Left ventricle myocardium inferior (tissue), 1 donor: ENCODE measurements around the gene SUGCT. TPM values are rescaled to one million over a fixed set of nuclear protein-coding genes. Genes with fewer than 3 reads are reported as not detected.
"Not testable (repeated sequence)": the region's sequence is repeated elsewhere in the genome, so short reads cannot be mapped to it uniquely, and the experiment has no call there.

ENCODE experiments used
- DNase-seq: peaks from one replicate; pipeline ENCODE4 v3.0.0-alpha.2; 2020
- H3K27ac ChIP-seq: fragments of 200-600 bp; replicated peaks from 2 replicates; pipeline ENCODE4 v1.8.0; 2021
- H3K27me3 ChIP-seq: fragments of 200-600 bp; 2 replicates; pipeline ENCODE4 v1.8.0; 2021; ENCODE audit warnings: low read depth
- H3K36me3 ChIP-seq: fragments of 200-600 bp; 2 replicates; pipeline ENCODE4 v1.8.0; 2021
- H3K4me1 ChIP-seq: fragments of 200-600 bp; 2 replicates; pipeline ENCODE4 v1.8.0; 2021
- H3K4me3 ChIP-seq: fragments of 200-600 bp; 2 replicates; pipeline ENCODE4 v1.8.0; 2021; ENCODE audit warnings: mild to moderate bottlenecking, moderate library complexity
- H3K9me3 ChIP-seq: fragments of 200-600 bp; replicated peaks from 2 replicates; pipeline ENCODE4 v1.8.0; 2021
- intact Hi-C: fragments of 100-400 bp; cut with micrococcal nuclease; formaldehyde crosslinking; loops from one replicate; pipeline ENCODE4 v1.11.0; 2022
- total RNA-seq: library from RNA; stranded (reverse); fragmentation: NEBNext Ultra II Directional; extraction: Animal tissue kit (Norgen Biotek cat#: 25700); gene quantifications from one replicate; pipeline ENCODE4 v1.2.1, GENCODE V29; 2021
- TF ChIP-seq, protein P1 (sequence below): fragments of 200-600 bp; IDR thresholded peaks from 2 replicates; pipeline ENCODE4 v1.8.0; 2021; ENCODE audit warnings: antibody characterized with exemption, mild to moderate bottlenecking, borderline replicate concordance
- donor health status: DM: no; HTN: yes; CAD: no; lungs with severe emphysema.

The SUGCT gene
- total RNA-seq, 1 donor from 2014 or later, result 5.0 TPM

DNA sequence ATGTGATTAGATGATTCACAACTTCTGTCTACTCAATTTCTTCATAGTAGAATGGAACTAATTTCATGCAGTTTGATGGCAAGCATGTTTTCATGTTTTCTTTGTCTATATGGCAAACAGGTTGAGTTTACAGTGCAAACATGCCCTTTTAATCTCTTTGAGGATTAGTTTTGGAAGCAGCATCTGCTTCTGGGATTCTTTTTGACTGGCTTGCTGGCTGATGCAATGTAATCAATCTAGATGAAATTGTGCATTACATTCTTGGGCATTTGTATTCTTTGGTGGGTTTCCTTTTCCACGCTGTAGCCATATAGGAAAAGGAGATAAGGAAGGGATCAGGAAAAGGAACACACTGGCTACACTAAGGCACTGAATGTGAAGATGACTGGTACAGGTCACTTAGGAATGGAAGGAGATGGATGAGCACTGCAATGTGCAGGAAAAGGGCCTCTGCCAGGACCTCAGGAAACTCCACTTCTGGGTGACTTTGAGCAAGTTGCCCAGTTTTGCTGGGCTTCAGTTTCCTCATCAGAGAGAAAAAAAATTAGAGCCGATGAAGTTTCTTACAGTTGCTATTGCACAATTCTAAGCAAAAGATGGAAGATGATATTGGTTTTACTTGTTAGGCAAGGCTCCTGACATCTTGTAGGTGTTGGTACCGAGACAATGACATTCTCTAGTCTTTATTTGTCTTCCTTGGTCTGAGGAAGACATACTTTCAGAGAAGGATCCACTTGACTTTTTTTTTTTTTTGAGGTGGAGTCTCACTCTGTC is 269.1 kb downstream of the SUGCT start:
- H3K9me3 ChIP-seq, result peaks cover 7% of the 10 kb centered on the region

GRCh38 chr7:40405991-40406390 is 271.2 kb downstream of the SUGCT start:
- H3K9me3 ChIP-seq, result no peaks in the 10 kb centered on the region
- H3K36me3 ChIP-seq, result no peaks in the 10 kb centered on the region
- no peak for DNase-seq
- H3K4me3 ChIP-seq, result no peak overlapping the region
- TF ChIP-seq, protein P1, sequence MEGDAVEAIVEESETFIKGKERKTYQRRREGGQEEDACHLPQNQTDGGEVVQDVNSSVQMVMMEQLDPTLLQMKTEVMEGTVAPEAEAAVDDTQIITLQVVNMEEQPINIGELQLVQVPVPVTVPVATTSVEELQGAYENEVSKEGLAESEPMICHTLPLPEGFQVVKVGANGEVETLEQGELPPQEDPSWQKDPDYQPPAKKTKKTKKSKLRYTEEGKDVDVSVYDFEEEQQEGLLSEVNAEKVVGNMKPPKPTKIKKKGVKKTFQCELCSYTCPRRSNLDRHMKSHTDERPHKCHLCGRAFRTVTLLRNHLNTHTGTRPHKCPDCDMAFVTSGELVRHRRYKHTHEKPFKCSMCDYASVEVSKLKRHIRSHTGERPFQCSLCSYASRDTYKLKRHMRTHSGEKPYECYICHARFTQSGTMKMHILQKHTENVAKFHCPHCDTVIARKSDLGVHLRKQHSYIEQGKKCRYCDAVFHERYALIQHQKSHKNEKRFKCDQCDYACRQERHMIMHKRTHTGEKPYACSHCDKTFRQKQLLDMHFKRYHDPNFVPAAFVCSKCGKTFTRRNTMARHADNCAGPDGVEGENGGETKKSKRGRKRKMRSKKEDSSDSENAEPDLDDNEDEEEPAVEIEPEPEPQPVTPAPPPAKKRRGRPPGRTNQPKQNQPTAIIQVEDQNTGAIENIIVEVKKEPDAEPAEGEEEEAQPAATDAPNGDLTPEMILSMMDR, result no peak
- intact Hi-C loops, result no loop called here
- no peak overlapping the region for H3K27ac ChIP-seq
- no peaks in the 10 kb centered on the region for H3K4me1 ChIP-seq
- H3K27me3 ChIP-seq, result no peaks in the 10 kb centered on the region

More for the DNA sequence above, 269.1 kb downstream of the SUGCT start:
- no peaks in the 10 kb centered on the region for H3K36me3 ChIP-seq
- no peak for DNase-seq
- no peak overlapping the region for H3K27ac ChIP-seq
- H3K4me1 ChIP-seq, result no peaks in the 10 kb centered on the region
- intact Hi-C loops, result no loop called here
- H3K4me3 ChIP-seq, result no peak overlapping the region
- H3K27me3 ChIP-seq, result no peaks in the 10 kb centered on the region
- TF ChIP-seq, protein P1, result no peak

DNA sequence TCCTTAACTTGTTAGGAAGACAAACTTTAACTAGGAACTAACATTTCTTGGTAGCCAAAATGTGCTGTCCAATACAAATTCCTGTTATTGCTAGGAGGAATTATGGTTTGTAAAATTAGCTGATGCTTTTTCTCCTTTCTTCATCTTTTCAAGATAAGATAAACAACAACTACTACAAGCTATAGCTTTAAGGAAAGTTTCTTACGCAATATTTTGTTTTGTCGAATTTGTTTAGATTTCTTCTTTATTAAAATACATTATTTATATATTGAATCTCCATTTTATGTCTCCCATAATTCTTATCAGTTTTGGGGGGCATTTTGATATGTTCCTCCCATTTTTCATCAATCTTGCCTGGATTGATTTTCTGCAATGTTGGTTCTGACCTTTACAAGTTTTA is 277.5 kb downstream of the SUGCT start:
- intact Hi-C loops, result no loop called here
- H3K27ac ChIP-seq, result no peak overlapping the region
- H3K4me3 ChIP-seq, result no peak overlapping the region
- no peak for DNase-seq
- H3K9me3 ChIP-seq, result no peaks in the 10 kb centered on the region
- no peaks in the 10 kb centered on the region for H3K4me1 ChIP-seq
- TF ChIP-seq, protein P1, result no peak
- no peaks in the 10 kb centered on the region for H3K27me3 ChIP-seq
- H3K36me3 ChIP-seq, result no peaks in the 10 kb centered on the region

DNA sequence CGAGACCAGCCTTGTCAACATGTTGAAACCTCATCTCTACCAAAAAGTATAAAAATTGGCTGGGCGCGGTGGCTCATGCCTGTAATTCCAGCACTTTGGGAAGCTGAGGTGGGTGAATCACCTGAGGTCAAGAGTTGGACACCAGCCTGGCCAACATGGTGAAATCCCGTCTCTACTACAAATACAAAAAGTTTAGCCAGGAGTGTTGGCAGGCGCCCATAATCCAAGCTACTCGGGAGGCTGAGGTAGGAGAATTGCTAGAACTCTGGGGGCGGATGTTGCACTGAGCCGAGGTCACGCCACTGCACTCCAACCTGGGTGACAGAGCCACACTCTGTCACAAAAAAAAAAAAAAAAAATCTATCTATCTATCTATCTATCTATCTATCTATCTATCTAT is 279.9 kb downstream of the SUGCT start:
- H3K27me3 ChIP-seq, intact Hi-C loops, H3K9me3 ChIP-seq, H3K4me1 ChIP-seq, H3K27ac ChIP-seq, H3K36me3 ChIP-seq, DNase-seq, H3K4me3 ChIP-seq: not testable (repeated sequence)

DNA sequence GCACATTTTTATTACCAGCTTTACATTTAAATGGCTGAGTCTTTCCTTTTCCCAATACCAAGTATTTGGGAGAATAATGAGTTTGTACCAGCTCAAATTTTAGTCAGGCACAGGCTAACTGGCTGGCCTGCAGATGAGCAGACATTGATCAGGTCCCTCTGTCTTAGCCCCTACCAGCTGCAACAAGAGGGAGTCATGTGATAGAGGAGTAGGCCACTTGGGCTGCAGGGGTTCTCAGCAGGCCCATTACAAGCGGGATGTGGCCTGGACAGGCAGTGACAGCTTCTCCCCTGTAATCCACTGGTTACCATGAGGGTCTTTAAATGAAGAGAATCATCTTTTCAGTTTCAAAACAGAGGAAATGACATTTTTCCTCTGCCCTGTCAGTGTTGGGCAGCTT is 283.6 kb downstream of the SUGCT start:
- Histone ChIP-seq H3K4me3 (no peak overlapping the region), H3K9me3 (no peaks in the 10 kb centered on the region), H3K27me3 (no peaks in the 10 kb centered on the region), H3K36me3 (no peaks in the 10 kb centered on the region), H3K4me1 (no peaks in the 10 kb centered on the region), H3K27ac (no peak overlapping the region)
- intact Hi-C loops, result no loop called here
- TF ChIP-seq, protein P1, result no peak
- DNase-seq, result no peak

GRCh38 chr7:40418983-40419382 is 284.2 kb downstream of the SUGCT start:
- TF ChIP-seq, protein P1, result no peak
- no peak for DNase-seq
- H3K27me3 ChIP-seq, result no peaks in the 10 kb centered on the region
- intact Hi-C loops, result no loop called here
- no peak overlapping the region for H3K4me3 ChIP-seq
- H3K9me3 ChIP-seq, result no peaks in the 10 kb centered on the region
- H3K4me1 ChIP-seq, result no peaks in the 10 kb centered on the region
- H3K27ac ChIP-seq, result no peak overlapping the region
- no peaks in the 10 kb centered on the region for H3K36me3 ChIP-seq
